Brain pericyte (primary cell): ENCODE data around the gene PPP2R2B.

Experiments used
- DNase-seq: peaks from one replicate; pipeline ENCODE4 v3.0.0-alpha.2; 2012; ENCODE audit warnings: low read depth, low spot score

PPP2R2B gene

GRCh38 chr5:146699664-146700418, 178.7 kb downstream of the PPP2R2B start:
- no peak for DNase-seq

- no peak for DNase-seq
These were observed 179.4 kb downstream of the PPP2R2B start for GRCh38 chr5:146699138-146699537.

- DNase-seq: no peak
These were observed 179.9 kb downstream of the PPP2R2B start for GRCh38 chr5:146698651-146699050.

GRCh38 chr5:146697211-146697610, 181.3 kb downstream of the PPP2R2B start:
- no peak for DNase-seq

- DNase-seq: no peak
These were observed 182.9 kb downstream of the PPP2R2B start for GRCh38 chr5:146695646-146696045.

- no peak for DNase-seq
These were observed 187.6 kb downstream of the PPP2R2B start for GRCh38 chr5:146690880-146691355.

GRCh38 chr5:146687630-146688029, 190.9 kb downstream of the PPP2R2B start:
- no peak for DNase-seq

- no peak for DNase-seq
These were observed 194.7 kb downstream of the PPP2R2B start for GRCh38 chr5:146683861-146684260.

- DNase-seq: no peak
These were observed 195.5 kb downstream of the PPP2R2B start for GRCh38 chr5:146682899-146683532.

- no peak for DNase-seq
These were observed 196.9 kb downstream of the PPP2R2B start for GRCh38 chr5:146681585-146682105.

- DNase-seq: no peak
These were observed 197.5 kb downstream of the PPP2R2B start for GRCh38 chr5:146680846-146681584.

- no peak for DNase-seq
These were observed 202.9 kb downstream of the PPP2R2B start for GRCh38 chr5:146675636-146676035.

- DNase-seq: no peak
These were observed 205.7 kb downstream of the PPP2R2B start for GRCh38 chr5:146672866-146673265.

GRCh38 chr5:146671561-146672295, 206.8 kb downstream of the PPP2R2B start:
- DNase-seq: no peak

GRCh38 chr5:146669656-146670055, 208.9 kb downstream of the PPP2R2B start:
- DNase-seq: no peak

- no peak for DNase-seq
These were observed 210.8 kb downstream of the PPP2R2B start for GRCh38 chr5:146667633-146668272.

- no peak for DNase-seq
These were observed 216.3 kb downstream of the PPP2R2B start for GRCh38 chr5:146662229-146662628.

GRCh38 chr5:146660376-146660960, 218.1 kb downstream of the PPP2R2B start:
- no peak for DNase-seq

GRCh38 chr5:146659961-146660360, 218.6 kb downstream of the PPP2R2B start:
- no peak for DNase-seq

- DNase-seq: no peak
These were observed 221.9 kb downstream of the PPP2R2B start for GRCh38 chr5:146656703-146657102.

- DNase-seq: no peak
These were observed 225.0 kb downstream of the PPP2R2B start for GRCh38 chr5:146653560-146653959.
